RWPE2 (cell line): ENCODE data around the gene DNAH2.

Experiments used
- ATAC-seq: fragments of 200-7000 bp; cut with Tn5 transposase; 3 replicates; pipeline ENCODE4 v1.9.1; 2021; ENCODE audit warnings: low read depth
- DNase-seq: peaks from one replicate; pipeline ENCODE4 v3.0.0-alpha.2; 2020; ENCODE audit warnings: low spot score
- H3K27ac ChIP-seq: fragments of 450-650 bp; 2 replicates; pipeline ENCODE4 v1.5.1; 2017; ENCODE audit warnings: mild to moderate bottlenecking; ENCODE audit not compliant: poor library complexity, severe bottlenecking
- H3K27me3 ChIP-seq: fragments of 250-450 bp; sonication (Bioruptor Pico); 2 replicates; pipeline ENCODE4 v1.5.1; 2021; ENCODE audit warnings: mild to moderate bottlenecking, moderate library complexity; ENCODE audit not compliant: insufficient read depth, poor library complexity, severe bottlenecking
- H3K36me3 ChIP-seq: fragments of 250-450 bp; sonication (Bioruptor Pico); 2 replicates; pipeline ENCODE4 v1.5.1; 2020; ENCODE audit warnings: low read depth, mild to moderate bottlenecking, moderate library complexity
- H3K4me1 ChIP-seq: fragments of 250-450 bp; sonication (Bioruptor Pico); 2 replicates; pipeline ENCODE4 v1.5.1; 2021; ENCODE audit warnings: mild to moderate bottlenecking, moderate library complexity; ENCODE audit not compliant: insufficient read depth, poor library complexity, severe bottlenecking
- H3K4me3 ChIP-seq: fragments of 250-450 bp; sonication (Bioruptor Pico); 2 replicates; pipeline ENCODE4 v1.5.1; 2021; ENCODE audit warnings: mild to moderate bottlenecking, moderate library complexity; ENCODE audit not compliant: severe bottlenecking
- H3K9me3 ChIP-seq: fragments of 250-450 bp; sonication (Bioruptor Pico); 2 replicates; pipeline ENCODE4 v1.5.1; 2021; ENCODE audit warnings: mild to moderate bottlenecking, moderate library complexity; ENCODE audit not compliant: severe bottlenecking
- TF ChIP-seq, protein P1 (sequence below): fragments of 450-650 bp; IDR thresholded peaks from one replicate; pipeline ENCODE4 v1.5.1; 2017; ENCODE audit warnings: mild to moderate bottlenecking, moderate library complexity; ENCODE audit not compliant: poor library complexity, severe bottlenecking

Gene DNAH2

DNA sequence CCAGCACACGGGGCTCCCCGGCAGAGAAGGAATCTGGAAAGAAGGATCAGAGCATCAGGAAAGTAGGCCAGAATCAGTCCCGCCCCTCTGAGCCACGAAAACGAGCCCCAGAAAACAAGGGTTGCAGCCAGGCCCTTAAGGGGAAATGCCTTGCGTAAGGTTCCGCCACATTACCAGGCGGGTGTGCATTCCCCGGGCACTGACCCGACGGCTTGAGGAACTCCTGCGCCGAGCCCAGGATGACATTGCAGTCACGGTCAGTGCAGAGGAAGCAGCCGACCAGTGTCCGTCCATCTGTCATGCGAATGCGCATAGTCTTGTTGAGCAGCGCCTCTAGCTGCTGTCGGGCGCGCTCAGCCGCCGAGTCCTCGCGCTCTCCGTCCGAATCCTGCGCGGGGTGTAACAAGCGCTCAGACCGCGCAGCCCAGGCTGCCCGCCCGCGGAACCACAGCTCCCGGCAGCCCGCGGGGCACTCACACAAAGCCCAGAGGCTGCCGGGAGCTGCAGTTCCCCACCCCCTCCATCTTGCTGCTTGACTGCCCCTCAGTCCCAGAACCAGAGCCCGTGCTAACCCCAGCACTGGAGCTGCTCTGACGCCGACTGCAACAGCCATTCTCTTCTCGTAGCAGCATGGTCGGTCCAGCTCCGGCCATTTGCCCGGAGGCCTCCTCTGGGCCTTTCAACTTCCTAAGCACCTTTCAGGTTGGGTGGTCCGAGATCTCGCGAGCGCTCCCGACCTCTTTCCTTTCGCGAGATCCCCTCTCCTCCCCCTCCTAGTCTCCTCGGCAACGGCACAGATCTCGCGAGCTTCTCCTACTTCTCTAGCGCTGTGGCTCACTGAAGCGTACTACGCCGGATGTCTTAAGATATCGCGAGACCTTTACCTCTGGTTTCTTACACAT, 139.5 kb downstream of the DNAH2 start, which contains the start of gene NAA38:
NAA38 (minus strand) TSS at position 749 of the 902 bp plus-strand sequence; CDS start at position 653, 96 bp downstream.
- no peaks in the 10 kb centered on the region for H3K4me1 ChIP-seq
- H3K4me3 ChIP-seq, result peak within 1 kb of the TSS; percentile 59
- peak within 1 kb of the TSS; percentile 82 for H3K27ac ChIP-seq
- no peaks in the 10 kb centered on the region for H3K27me3 ChIP-seq
- H3K9me3 ChIP-seq, result no peaks in the 10 kb centered on the region
- peak; percentile 85 for ATAC-seq
- DNase-seq, result peak; percentile 97
- TF ChIP-seq, protein P1, sequence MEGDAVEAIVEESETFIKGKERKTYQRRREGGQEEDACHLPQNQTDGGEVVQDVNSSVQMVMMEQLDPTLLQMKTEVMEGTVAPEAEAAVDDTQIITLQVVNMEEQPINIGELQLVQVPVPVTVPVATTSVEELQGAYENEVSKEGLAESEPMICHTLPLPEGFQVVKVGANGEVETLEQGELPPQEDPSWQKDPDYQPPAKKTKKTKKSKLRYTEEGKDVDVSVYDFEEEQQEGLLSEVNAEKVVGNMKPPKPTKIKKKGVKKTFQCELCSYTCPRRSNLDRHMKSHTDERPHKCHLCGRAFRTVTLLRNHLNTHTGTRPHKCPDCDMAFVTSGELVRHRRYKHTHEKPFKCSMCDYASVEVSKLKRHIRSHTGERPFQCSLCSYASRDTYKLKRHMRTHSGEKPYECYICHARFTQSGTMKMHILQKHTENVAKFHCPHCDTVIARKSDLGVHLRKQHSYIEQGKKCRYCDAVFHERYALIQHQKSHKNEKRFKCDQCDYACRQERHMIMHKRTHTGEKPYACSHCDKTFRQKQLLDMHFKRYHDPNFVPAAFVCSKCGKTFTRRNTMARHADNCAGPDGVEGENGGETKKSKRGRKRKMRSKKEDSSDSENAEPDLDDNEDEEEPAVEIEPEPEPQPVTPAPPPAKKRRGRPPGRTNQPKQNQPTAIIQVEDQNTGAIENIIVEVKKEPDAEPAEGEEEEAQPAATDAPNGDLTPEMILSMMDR, result peak; percentile 57
- peaks cover 34% of the 10 kb centered on the region for H3K36me3 ChIP-seq

DNA sequence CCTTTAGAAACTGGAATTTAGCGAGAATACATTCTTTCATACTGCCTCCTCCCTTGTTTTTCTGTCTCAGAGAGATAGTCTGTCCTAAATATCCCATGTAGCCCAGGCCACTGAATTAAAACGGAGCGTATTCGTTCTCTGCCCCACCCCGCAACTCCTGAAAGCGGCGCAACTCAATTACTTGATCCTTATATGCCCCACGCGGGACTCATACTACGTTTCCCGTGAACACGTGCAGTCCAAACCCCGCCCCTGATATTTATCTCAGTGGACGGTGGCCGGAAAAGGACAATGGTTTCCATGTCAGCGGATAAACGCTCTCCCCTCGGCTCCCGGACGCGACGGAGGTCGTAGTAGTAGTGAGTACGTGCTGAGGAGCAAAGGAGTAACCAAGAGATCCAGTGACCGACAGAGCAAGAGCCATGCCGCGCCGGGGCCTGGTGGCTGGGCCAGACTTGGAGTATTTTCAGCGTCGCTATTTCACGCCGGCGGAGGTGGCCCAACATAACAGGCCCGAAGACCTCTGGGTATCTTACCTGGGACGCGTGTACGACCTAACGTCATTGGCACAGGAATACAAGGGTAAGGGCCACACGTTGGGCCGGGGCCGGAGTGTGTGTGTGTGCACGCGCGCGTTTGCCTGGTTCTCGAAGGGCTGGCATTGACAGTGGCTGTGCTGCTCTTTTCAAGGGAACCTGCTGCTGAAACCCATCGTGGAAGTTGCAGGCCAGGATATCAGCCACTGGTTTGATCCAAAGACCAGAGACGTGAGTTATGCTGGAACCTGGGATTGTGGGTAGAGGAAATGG, 140.4 kb downstream of the DNAH2 start, which contains the start of gene CYB5D1:
CYB5D1 (plus strand) TSS at position 291 of the 809 bp plus-strand sequence; CDS start at position 423, 132 bp downstream.
- DNase-seq, result peak; percentile 89
- ATAC-seq, result peak; percentile 8
- no peaks in the 10 kb centered on the region for H3K27me3 ChIP-seq
- TF ChIP-seq, protein P1, result no peak
- H3K27ac ChIP-seq, result peak within 1 kb of the TSS; percentile 82
- H3K4me3 ChIP-seq, result peak within 1 kb of the TSS; percentile 59
- no peaks in the 10 kb centered on the region for H3K4me1 ChIP-seq
- no peaks in the 10 kb centered on the region for H3K9me3 ChIP-seq
- peaks cover 31% of the 10 kb centered on the region for H3K36me3 ChIP-seq

DNA sequence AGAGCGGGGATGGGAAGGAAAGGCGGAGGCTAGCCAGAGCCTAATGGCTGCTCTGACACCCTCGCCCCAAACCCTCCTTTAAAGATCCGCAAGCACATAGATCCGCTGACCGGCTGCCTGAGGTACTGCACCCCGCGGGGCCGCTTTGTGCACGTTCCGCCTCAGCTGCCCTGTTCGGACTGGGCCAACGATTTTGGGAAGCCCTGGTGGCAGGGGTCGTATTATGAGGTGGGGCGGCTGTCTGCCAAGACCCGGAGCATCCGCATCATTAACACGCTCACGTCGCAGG, 140.9 kb downstream of the DNAH2 start:
- peak overlapping the region; percentile 82 for H3K27ac ChIP-seq
- peaks cover 33% of the 10 kb centered on the region for H3K36me3 ChIP-seq
- DNase-seq (no peak), ATAC-seq (peak; percentile 20; the same call in 2 of the 3 replicates)
- TF ChIP-seq, protein P1, result peak; percentile 34
- no peaks in the 10 kb centered on the region for H3K9me3 ChIP-seq
- no peaks in the 10 kb centered on the region for H3K4me1 ChIP-seq
- H3K4me3 ChIP-seq, result peak overlapping the region; percentile 59
- H3K27me3 ChIP-seq, result no peaks in the 10 kb centered on the region

DNA sequence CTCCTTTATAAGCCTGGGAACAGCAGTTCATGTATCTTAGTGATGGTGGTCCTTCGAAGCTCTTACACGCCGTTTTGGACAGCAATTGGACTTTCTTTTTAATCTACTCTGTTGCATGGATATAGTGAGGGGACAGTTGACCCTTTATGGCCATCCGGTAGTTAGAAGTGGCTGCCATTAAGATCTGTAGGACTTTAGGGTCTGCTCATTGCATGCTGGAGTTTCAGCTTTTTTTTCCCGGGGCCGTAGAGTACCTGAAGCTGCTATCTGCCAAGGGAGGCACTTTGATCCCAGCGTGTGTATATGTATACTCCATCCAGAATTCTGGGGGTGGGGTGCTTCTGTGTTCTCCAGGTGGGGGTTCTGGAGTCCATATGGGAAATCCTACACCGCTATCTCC, 141.5 kb downstream of the DNAH2 start:
- H3K4me3 ChIP-seq, result peak overlapping the region; percentile 59
- H3K36me3 ChIP-seq, result peaks cover 39% of the 10 kb centered on the region
- ATAC-seq (no peak), DNase-seq (no peak)
- peak overlapping the region; percentile 82 for H3K27ac ChIP-seq
- no peaks in the 10 kb centered on the region for H3K9me3 ChIP-seq
- H3K27me3 ChIP-seq, result no peaks in the 10 kb centered on the region
- H3K4me1 ChIP-seq, result no peaks in the 10 kb centered on the region
- TF ChIP-seq, protein P1, result no peak
